GM21447 (cell line): Measurements from ENCODE around the gene INSYN1.
"Not testable (repeated sequence)": the region's sequence is repeated elsewhere in the genome, so short reads cannot be mapped to it uniquely, and the experiment has no call there.

ENCODE experiments used
- ATAC-seq: cut with Tn5 transposase; IDR thresholded peaks from one replicate; pipeline ENCODE4 v1.9.1; 2021; ENCODE audit not compliant: unreplicated experiment

INSYN1 gene

GRCh38 chr15:73715417-73715816, 37.7 kb downstream of the INSYN1 start:
- ATAC-seq, result no peak

GRCh38 chr15:73714695-73715301, 38.4 kb downstream of the INSYN1 start:
- no peak for ATAC-seq

GRCh38 chr15:73712107-73712506, 41.0 kb downstream of the INSYN1 start:
- no peak for ATAC-seq

- ATAC-seq, result no peak
These were observed 41.6 kb downstream of the INSYN1 start for GRCh38 chr15:73711526-73711925.

GRCh38 chr15:73710321-73710720, 42.8 kb downstream of the INSYN1 start:
- ATAC-seq, result no peak

- ATAC-seq, result no peak
These were observed 43.5 kb downstream of the INSYN1 start for GRCh38 chr15:73709686-73710085.

GRCh38 chr15:73709241-73709640, 43.9 kb downstream of the INSYN1 start:
- ATAC-seq, result no peak

GRCh38 chr15:73708691-73709090, 44.5 kb downstream of the INSYN1 start:
- no peak for ATAC-seq

GRCh38 chr15:73704869-73705645, 48.1 kb downstream of the INSYN1 start:
- no peak for ATAC-seq

GRCh38 chr15:73704142-73704868, 48.8 kb downstream of the INSYN1 start:
- ATAC-seq, result not testable (repeated sequence)

- not testable (repeated sequence) for ATAC-seq
These were observed 49.5 kb downstream of the INSYN1 start for GRCh38 chr15:73703601-73704000.

- not testable (repeated sequence) for ATAC-seq
These were observed 50.6 kb downstream of the INSYN1 start for GRCh38 chr15:73702311-73703239.

GRCh38 chr15:73700041-73700842, 52.9 kb downstream of the INSYN1 start:
- ATAC-seq, result no peak

GRCh38 chr15:73699249-73700040, 53.7 kb downstream of the INSYN1 start:
- ATAC-seq, result no peak

GRCh38 chr15:73697033-73697467, 56.1 kb downstream of the INSYN1 start:
- peak; percentile 87 for ATAC-seq

- no peak for ATAC-seq
These were observed 56.5 kb downstream of the INSYN1 start for GRCh38 chr15:73696641-73697001.

- no peak for ATAC-seq
These were observed 57.1 kb downstream of the INSYN1 start for GRCh38 chr15:73695773-73696640.

GRCh38 chr15:73694419-73694818, 58.7 kb downstream of the INSYN1 start:
- ATAC-seq, result no peak
